IMR-90 (cell line): ENCODE data around the gene PRPH2. TPM values are rescaled to one million over a fixed set of nuclear protein-coding genes. Genes with fewer than 3 reads are reported as not detected.

Experiments
- ATAC-seq: fragments of 200-7000 bp; cut with Tn5 transposase; 2 replicates; pipeline ENCODE4 v1.9.1; 2020; ENCODE audit warnings: low read depth, mild to moderate bottlenecking, moderate library complexity
- BruUV-seq: library from RNA; stranded (reverse); fragments of 400-500 nt; replicated peaks from 2 replicates; lab custom pipeline; 2021; lab: Mats Ljungman, UMichigan
- CTCF ChIA-PET: fragments of 300-600 bp; formaldehyde crosslinking; extraction: SDS; loops from one replicate; lab custom pipeline; 2021; ENCODE audit warnings: antibody characterized with exemption; lab: Yijun Ruan, JAX
- POLR2A ChIA-PET: fragments of 300-600 bp; sonication (Branson Sonifier 250); formaldehyde crosslinking; loops from one replicate; lab custom pipeline; 2022; ENCODE audit warnings: antibody characterized with exemption; ENCODE audit not compliant: unreplicated experiment; lab: Charles Lee
- DNase-seq: peaks from one replicate; pipeline ENCODE4 v3.0.0; 2013
- H2AFZ ChIP-seq: replicated peaks from 2 replicates; pipeline ENCODE3; 2013; ENCODE audit warnings: low read length, mild to moderate bottlenecking; ENCODE audit not compliant: poor library complexity
- H2AK5ac ChIP-seq: 2 replicates; pipeline ENCODE4 v1.6.1; 2013; ENCODE audit warnings: low read depth, low read length, inconsistent platforms
- H2AK9ac ChIP-seq: replicated peaks from 2 replicates; pipeline ENCODE3; 2013; ENCODE audit warnings: mild to moderate bottlenecking, low read depth, low read length, moderate library complexity; ENCODE audit not compliant: poor library complexity
- H2BK120ac ChIP-seq: 2 replicates; pipeline ENCODE4 v1.6.1; 2013; ENCODE audit warnings: low read depth, low read length, inconsistent platforms
- H2BK15ac ChIP-seq: 3 replicates; pipeline ENCODE4 v1.6.1; 2013; ENCODE audit warnings: low read depth, low read length, inconsistent platforms
- H2BK20ac ChIP-seq: 2 replicates; pipeline ENCODE4 v1.6.1; 2013; ENCODE audit warnings: low read depth, mild to moderate bottlenecking, inconsistent platforms, low read length, moderate library complexity
- H2BK5ac ChIP-seq: 2 replicates; pipeline ENCODE4 v1.6.1; 2013; ENCODE audit warnings: mild to moderate bottlenecking, low read depth, low read length, inconsistent platforms; ENCODE audit not compliant: poor library complexity, severe bottlenecking
- H3K14ac ChIP-seq: replicated peaks from 2 replicates; pipeline ENCODE4 v1.6.1; 2013; ENCODE audit warnings: low read depth, low read length, inconsistent platforms
- H3K18ac ChIP-seq: 2 replicates; pipeline ENCODE4 v1.6.1; 2013; ENCODE audit warnings: low read depth, low read length, control low read depth
- H3K23ac ChIP-seq: 2 replicates; pipeline ENCODE4 v1.6.1; 2013; ENCODE audit warnings: low read depth, low read length, inconsistent platforms
- H3K27ac ChIP-seq: 2 replicates; pipeline ENCODE4 v1.5.1; 2013; ENCODE audit warnings: mild to moderate bottlenecking, control low read depth, low read length; ENCODE audit not compliant: insufficient read depth
- H3K27me3 ChIP-seq: 2 replicates; pipeline ENCODE4 v1.6.1; 2013; ENCODE audit warnings: low read length; ENCODE audit not compliant: control insufficient read depth, insufficient read depth
- H3K36me3 ChIP-seq: 2 replicates; pipeline ENCODE4 v1.6.1; 2013; ENCODE audit warnings: low read length, mixed read lengths; ENCODE audit not compliant: control insufficient read depth, insufficient read depth
- H3K4ac ChIP-seq: 2 replicates; pipeline ENCODE4 v1.6.1; 2013; ENCODE audit warnings: low read depth, low read length, inconsistent platforms
- H3K4me1 ChIP-seq: 2 replicates; pipeline ENCODE4 v1.6.1; 2013; ENCODE audit warnings: low read length, mixed read lengths; ENCODE audit not compliant: control insufficient read depth, insufficient read depth
- H3K4me2 ChIP-seq: 2 replicates; pipeline ENCODE4 v1.6.1; 2013; ENCODE audit warnings: low read depth, mild to moderate bottlenecking, control low read depth, low read length, moderate library complexity
- H3K4me3 ChIP-seq: 2 replicates; pipeline ENCODE4 v1.5.1; 2013; ENCODE audit warnings: low read depth, mild to moderate bottlenecking, control low read depth, low read length, moderate library complexity; ENCODE audit not compliant: insufficient read depth
- H3K56ac ChIP-seq: 2 replicates; pipeline ENCODE4 v1.6.1; 2013; ENCODE audit warnings: low read length, inconsistent platforms; ENCODE audit not compliant: insufficient read depth; ENCODE audit errors: extremely low read depth
- H3K79me1 ChIP-seq, 2 experiments: 2 replicates each; pipeline ENCODE4 v1.6.1; 2013; ENCODE audit warnings: low read length in 2 of 2, inconsistent platforms in 1 of 2, low read depth in 1 of 2
- H3K9ac ChIP-seq: 2 replicates; pipeline ENCODE4 v1.6.1; 2013; ENCODE audit warnings: low read depth, low read length, control low read depth
- H3K9me1 ChIP-seq: 2 replicates; pipeline ENCODE4 v1.6.1; 2013; ENCODE audit warnings: low read length, inconsistent platforms; ENCODE audit not compliant: insufficient read depth
- H3K9me3 ChIP-seq: 2 replicates; pipeline ENCODE4 v1.6.1; 2013; ENCODE audit warnings: low read length; ENCODE audit not compliant: control insufficient read depth, insufficient read depth
- H4K20me1 ChIP-seq: 2 replicates; pipeline ENCODE4 v1.6.1; 2013; ENCODE audit warnings: low read length, inconsistent platforms; ENCODE audit not compliant: insufficient read depth
- H4K5ac ChIP-seq: 2 replicates; pipeline ENCODE4 v1.6.1; 2013; ENCODE audit warnings: mild to moderate bottlenecking, low read depth, low read length, control low read depth
- H4K8ac ChIP-seq, 2 experiments: 2 replicates each; pipeline ENCODE4 v1.6.1; 2013; ENCODE audit warnings: low read depth in 2 of 2, low read length in 2 of 2, control low read depth in 1 of 2, inconsistent platforms in 1 of 2
- H4K91ac ChIP-seq: 2 replicates; pipeline ENCODE4 v1.6.1; 2013; ENCODE audit warnings: low read depth, low read length, inconsistent platforms; ENCODE audit not compliant: insufficient read depth
- MAZ ChIP-seq: IDR thresholded peaks from 2 replicates; pipeline ENCODE4 v1.6.1; 2012; ENCODE audit warnings: low read depth, mild to moderate bottlenecking, low read length, improper control_type of control experiment, moderate library complexity, borderline replicate concordance
- NFE2L2 ChIP-seq: fragments of 150-350 bp; IDR thresholded peaks from 2 replicates; pipeline ENCODE4 v1.6.1; 2016; ENCODE audit warnings: low read depth, mild to moderate bottlenecking, low read length
- RAD21 ChIP-seq: IDR thresholded peaks from 2 replicates; pipeline ENCODE4 v1.6.1; 2012; ENCODE audit warnings: low read length, improper control_type of control experiment
- WGBS, 2 experiments: methylation state at CpG; one replicate each; pipeline versions ENCODE4 v1.1.5 to v1.1.7; 2013; ENCODE audit warnings: missing lambda C conversion rate in 2 of 2; ENCODE audit not compliant: insufficient read length in 1 of 2; ENCODE audit errors: extremely low coverage in 2 of 2; 5-methylcytosine and 5-hydroxymethylcytosine counted together
- dilution Hi-C: fragments of 300-500 bp; cut with HindIII; formaldehyde crosslinking; loops from one replicate; pipeline ENCODE4 v1.14.3; 2018; ENCODE audit warnings: low sequenced_read_pairs; ENCODE audit not compliant: unreplicated experiment
- in situ Hi-C: fragments of 300-500 bp; cut with MboI; formaldehyde crosslinking; loops from 3 replicates; pipeline ENCODE4 v1.14.3; 2019; ENCODE audit warnings: low sequenced_read_pairs, inconsistent platforms, mixed read lengths
- intact Hi-C: fragments of 100-400 bp; cut with micrococcal nuclease; formaldehyde crosslinking; loops from 2 replicates; pipeline ENCODE4 v1.10.0; 2022
- microRNA-seq, 2 experiments: library from miRNA; stranded (forward) in 1 of 2; unstranded in 1 of 2; fragments of 10-50 nt in 1 of 2; fragments of <30 nt in 1 of 2; gene quantifications in 1 of 2; microRNA quantifications in 1 of 2; one replicate each; pipeline versions ENCODE3 to v1.1.0; 2013 to 2020; ENCODE audit not compliant: insufficient read depth in 1 of 2, insufficient read length in 1 of 2, unreplicated experiment in 1 of 2
- polyA plus RNA-seq, 3 experiments: library from polyadenylated mRNA; depleted of rRNA; stranded (reverse); fragments of >200 nt; gene quantifications; 2 replicates each; pipeline ENCODE4 v1.2.3, GENCODE V29; 2012; ENCODE audit warnings: low replicate concordance in 1 of 3
- small RNA-seq, 5 experiments: library from RNA; depleted of rRNA; stranded (forward); fragments of <200 nt; gene quantifications; one replicate each; pipeline ENCODE3, GENCODE V24; 2012
- total RNA-seq: library from RNA; depleted of rRNA; stranded (reverse); fragments of >200 nt; gene quantifications from 2 replicates; pipeline ENCODE4 v1.2.3, GENCODE V29; 2012; rRNA removed
- TF ChIP-seq, protein P1 (sequence below): fragments of 150-350 bp; IDR thresholded peaks from 2 replicates; pipeline ENCODE4 v1.6.1; 2017; ENCODE audit warnings: mild to moderate bottlenecking, antibody characterized with exemption, low read length, low read depth

The PRPH2 gene
- total and polyA plus RNA-seq, 2 of the 4 experiments (the other 2 are of a cell fraction) = 1.0 to 1.1 TPM

DNA sequence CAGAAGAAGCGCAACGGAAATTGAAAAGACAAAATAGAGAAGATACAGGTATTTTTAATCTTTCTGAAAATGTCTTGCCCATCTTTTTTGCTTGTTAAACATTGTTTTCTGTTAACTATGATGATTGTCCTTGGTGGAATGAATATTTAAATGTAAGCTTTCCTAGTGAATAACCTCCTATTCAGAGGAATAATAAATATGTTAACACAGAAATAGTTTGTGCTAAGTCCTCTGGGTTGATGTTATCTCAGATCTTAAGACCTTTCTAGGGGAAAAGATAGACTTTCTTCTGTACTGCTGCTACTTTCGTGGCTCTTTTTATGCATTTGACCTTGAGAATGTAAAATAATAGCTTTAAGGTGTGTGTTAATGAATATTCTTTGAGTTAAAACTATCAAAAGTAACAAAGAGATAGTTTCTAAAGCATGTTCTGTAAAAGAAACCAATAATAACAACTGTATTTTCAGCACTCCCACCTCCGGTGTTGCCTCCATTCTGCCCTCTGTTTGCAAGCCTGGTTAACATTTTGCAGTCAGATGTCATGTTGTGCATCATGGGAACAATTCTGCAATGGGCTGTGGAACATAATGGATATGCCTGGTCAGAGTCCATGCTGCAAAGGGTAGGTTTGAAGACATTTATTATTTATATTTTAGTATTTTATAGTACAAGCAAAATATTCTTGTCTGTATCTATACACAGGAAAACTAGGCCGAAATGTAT is 70.2 kb downstream of the PRPH2 start:
- H3K27ac ChIP-seq = no peak overlapping the region
- H3K18ac ChIP-seq = no peak overlapping the region
- ATAC-seq (no peak), DNase-seq (no peak)
- H3K9me3 ChIP-seq = no peaks in the 10 kb centered on the region
- H3K4me1 ChIP-seq = no peaks in the 10 kb centered on the region
- no peak overlapping the region for H2AK5ac ChIP-seq
- POLR2A ChIA-PET = no interaction called here
- no peak overlapping the region for H2AFZ ChIP-seq
- no peak overlapping the region for H2BK5ac ChIP-seq
- H3K27me3 ChIP-seq = no peaks in the 10 kb centered on the region
- no peak overlapping the region for H3K4me3 ChIP-seq
- BruUV-seq = no TSS peak
- H3K36me3 ChIP-seq = peaks cover 32% of the 10 kb centered on the region
- no peak overlapping the region for H2BK20ac ChIP-seq
- dilution Hi-C loops (loop anchor here (25.0 kb wide), 1 partner anchor 210 kb away; no protein-coding TSS in a partner anchor), intact Hi-C loops (no loop called here), in situ Hi-C loops (loop anchor here (25.0 kb wide), 1 partner anchor 910 kb away; no protein-coding TSS in a partner anchor)
- H3K56ac ChIP-seq = no peak overlapping the region
- no peaks in the 10 kb centered on the region for H4K20me1 ChIP-seq
- H3K4me2 ChIP-seq = no peak overlapping the region
- no peak overlapping the region for H3K9ac ChIP-seq
- no peak overlapping the region for H4K8ac ChIP-seq
- no CpG with 5 or more reads among the region's 5 CpGs for WGBS, 2 experiments
- H3K23ac ChIP-seq = no peak overlapping the region
- CTCF ChIA-PET = no interaction called here
- H3K9me1 ChIP-seq = no peaks in the 10 kb centered on the region
- H3K79me1 ChIP-seq = peaks cover 0 to 8% of the 10 kb centered on the region in 2 experiments; a peak in 2 of 4 replicates
- no peak overlapping the region for H3K4ac ChIP-seq
- TF ChIP-seq MAZ (no peak), NFE2L2 (no peak), RAD21 (no peak)
- TF ChIP-seq, protein P1, sequence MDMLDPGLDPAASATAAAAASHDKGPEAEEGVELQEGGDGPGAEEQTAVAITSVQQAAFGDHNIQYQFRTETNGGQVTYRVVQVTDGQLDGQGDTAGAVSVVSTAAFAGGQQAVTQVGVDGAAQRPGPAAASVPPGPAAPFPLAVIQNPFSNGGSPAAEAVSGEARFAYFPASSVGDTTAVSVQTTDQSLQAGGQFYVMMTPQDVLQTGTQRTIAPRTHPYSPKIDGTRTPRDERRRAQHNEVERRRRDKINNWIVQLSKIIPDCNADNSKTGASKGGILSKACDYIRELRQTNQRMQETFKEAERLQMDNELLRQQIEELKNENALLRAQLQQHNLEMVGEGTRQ = no peak
- H4K91ac ChIP-seq = no peak overlapping the region
- no peak overlapping the region for H2AK9ac ChIP-seq
- H2BK15ac ChIP-seq = no peak overlapping the region
- no peak overlapping the region for H3K14ac ChIP-seq
- H2BK120ac ChIP-seq = no peak overlapping the region
- no peak overlapping the region for H4K5ac ChIP-seq

Small RNA genes within 50 kb of the gene (microRNA-seq; reads per million reads assigned to microRNA genes)
- gene RNU6-890P (ENCODE audit: insufficient read depth, insufficient read length) = not detected

Small RNA genes within 50 kb of the gene (small RNA-seq; reads per million reads assigned to genes)
- 0 to 0.60 (median 0) reads per million in 5 experiments for gene RNU6-890P

Other genes with a start within 250 kb of the PRPH2 start
- gene UBR2, start 158.6 kb downstream of the PRPH2 start, total RNA-seq = 32.3 and 42.8 TPM in 2 replicates
- gene UBR2, start 158.6 kb downstream of the PRPH2 start, polyA plus RNA-seq (2012; rRNA removed) = 6.3 and 7.7 TPM in 2 replicates
- gene TBCC, start 23.5 kb upstream of the PRPH2 start, total RNA-seq = 32.6 and 33.9 TPM in 2 replicates
- gene TBCC, start 23.5 kb upstream of the PRPH2 start, polyA plus RNA-seq (2012; rRNA removed) = 20.2 and 23.0 TPM in 2 replicates
- 4.7 and 6.1 TPM in 2 replicates for gene BICRAL, start 59.5 kb upstream of the PRPH2 start, total RNA-seq
- 3.9 and 4.0 TPM in 2 replicates for gene BICRAL, start 59.5 kb upstream of the PRPH2 start, polyA plus RNA-seq (2012; rRNA removed)
- gene RPL7L1, start 157.0 kb upstream of the PRPH2 start, total RNA-seq = 112 and 125 TPM in 2 replicates
- gene RPL7L1, start 157.0 kb upstream of the PRPH2 start, polyA plus RNA-seq (2012; rRNA removed) = 31.3 and 43.0 TPM in 2 replicates
- not detected in 2 replicates for gene PTCRA, start 193.5 kb upstream of the PRPH2 start, total RNA-seq
- gene PTCRA, start 193.5 kb upstream of the PRPH2 start, polyA plus RNA-seq (2012; rRNA removed) = not detected in 2 replicates
- 13.3 and 15.3 TPM in 2 replicates for gene CNPY3, start 206.9 kb upstream of the PRPH2 start, total RNA-seq
- gene CNPY3, start 206.9 kb upstream of the PRPH2 start, polyA plus RNA-seq (2012; rRNA removed) = 39.2 and 39.8 TPM in 2 replicates
- gene GNMT, start 238.2 kb upstream of the PRPH2 start, total RNA-seq = not detected in 2 replicates
- 0.36 TPM in 1 of 2 replicates, not detected in the other for gene GNMT, start 238.2 kb upstream of the PRPH2 start, polyA plus RNA-seq (2012; rRNA removed)